Measurements from ENCODE around the gene CXCL17.
A peak's percentile ranks its signal among the peaks of the same experiment; 100 is the strongest.

The CXCL17 gene

DNA sequence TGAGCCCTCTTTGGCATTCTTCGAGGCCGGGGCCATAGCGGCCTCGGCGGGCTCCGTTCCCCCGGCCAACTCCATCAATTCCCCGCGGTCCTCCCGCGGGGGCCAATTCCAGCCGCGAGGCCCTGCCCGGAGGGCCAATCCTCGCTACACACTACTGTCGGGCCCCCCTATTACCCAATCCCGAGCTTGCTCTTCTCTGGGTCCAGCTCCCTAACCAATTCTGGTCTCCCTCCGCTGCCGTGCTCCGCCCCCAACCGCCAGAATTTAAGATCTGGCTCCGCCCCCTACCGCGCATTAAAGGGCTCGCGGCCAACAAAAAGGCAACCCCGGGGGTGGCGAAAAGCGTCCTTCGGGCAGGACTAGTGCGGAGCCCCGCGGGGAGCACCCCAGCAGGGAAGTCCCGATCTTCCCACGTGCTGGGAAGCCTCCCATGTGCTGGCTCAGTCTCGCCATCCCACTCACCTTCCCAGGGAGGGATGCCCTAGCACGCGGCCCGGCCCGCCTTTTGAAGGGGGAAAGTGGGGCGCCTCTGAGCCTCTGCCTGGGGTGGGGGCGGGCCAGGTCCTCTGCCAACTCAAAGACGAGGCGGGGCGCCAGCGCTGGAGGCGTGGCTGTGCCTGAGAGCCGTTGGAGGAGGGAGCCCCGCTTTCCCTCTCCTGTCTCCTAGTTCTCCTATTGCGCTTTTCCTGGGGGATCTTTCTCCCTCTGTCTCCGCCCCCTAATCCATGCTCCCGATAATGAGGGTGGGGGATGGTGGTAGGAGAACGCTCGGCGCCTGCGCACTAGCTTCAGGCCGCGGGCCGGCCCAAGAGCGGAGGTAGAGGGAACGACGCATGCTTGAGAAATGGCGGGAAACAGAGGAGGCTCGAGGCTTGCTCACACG lies 19.0 kb downstream of the CXCL17 start:
- DNase-seq = peak; percentile 64

DNA sequence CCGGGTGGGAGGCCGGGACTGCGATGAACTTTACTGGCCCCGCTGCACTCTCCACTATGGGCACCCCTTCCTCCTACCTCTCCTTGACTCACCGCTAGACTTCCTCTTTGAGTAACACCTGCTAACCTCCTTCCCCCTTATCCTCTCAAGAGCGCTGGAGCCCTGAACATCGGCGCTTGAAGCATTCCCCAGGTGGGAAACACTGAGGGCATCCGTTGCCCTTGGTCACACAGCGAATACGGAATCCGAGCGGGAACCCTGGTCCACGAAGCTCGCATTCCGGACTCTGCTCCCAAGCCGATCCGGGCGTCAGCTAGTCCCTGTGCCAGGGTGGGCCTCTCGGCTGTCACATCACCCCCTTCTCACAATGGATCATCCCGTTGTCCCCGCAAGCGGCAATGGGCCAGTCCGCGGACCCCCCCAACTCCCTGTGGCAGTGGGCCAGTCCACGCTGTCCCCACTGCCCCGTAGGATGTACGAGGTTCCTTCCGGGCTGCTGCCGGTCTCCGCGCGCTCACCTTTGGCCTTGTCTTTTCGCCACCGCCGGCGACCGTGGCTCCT lies 19.8 kb downstream of the CXCL17 start:
- peak; percentile 28 for DNase-seq

GRCh38 chr19:42422092-42422900 lies 20.4 kb downstream of the CXCL17 start:
- DNase-seq = no peak

DNA sequence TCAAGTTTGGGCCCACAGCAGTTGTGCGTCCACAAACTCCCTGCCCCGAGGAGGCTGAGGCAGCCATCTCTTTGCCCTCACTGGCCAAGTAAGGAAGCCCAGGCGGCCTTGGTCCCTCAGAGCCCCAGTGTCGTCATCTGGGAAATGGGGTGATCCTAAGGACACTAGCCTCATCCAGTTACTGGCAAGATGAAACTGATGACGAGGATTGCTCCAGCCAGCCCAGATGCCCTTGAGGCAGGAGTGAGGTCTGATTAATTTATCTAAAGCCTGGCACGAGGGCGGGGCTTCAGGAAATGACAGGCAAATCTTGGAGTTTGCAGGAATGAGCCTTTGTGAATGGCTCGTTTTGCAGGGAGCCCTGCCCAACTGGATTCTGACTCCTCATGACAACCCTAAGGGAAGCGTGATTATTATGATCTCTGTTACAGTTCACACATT lies 21.1 kb downstream of the CXCL17 start:
- no peak for DNase-seq

- DNase-seq = no peak
Measured at GRCh38 chr19:42421101-42421500, 21.6 kb downstream of the CXCL17 start.

DNA sequence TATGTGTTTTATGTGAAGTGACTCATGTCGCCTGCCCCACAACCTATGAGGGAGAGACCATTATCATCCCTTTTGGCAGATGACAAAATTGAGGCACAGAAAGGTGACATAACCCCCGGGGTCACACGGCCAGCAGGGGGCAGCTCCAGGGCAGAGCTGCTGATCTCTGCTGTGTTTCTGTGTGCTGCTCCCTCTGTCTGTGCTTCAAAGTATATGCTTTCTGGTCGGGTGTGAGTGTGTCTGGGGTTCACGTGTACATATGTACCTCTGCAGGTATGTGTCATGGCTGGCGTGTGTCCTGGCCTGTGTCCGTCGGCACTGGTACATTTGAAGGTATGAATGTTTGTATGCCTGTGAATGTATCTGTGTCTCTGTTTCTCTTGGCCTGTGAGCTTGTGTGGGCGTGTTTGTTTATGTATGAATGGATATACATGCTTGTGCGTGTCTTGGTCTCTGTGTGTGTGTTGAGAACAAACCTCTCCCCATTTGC lies 22.6 kb downstream of the CXCL17 start:
- DNase-seq = no peak

GRCh38 chr19:42419309-42419708 lies 23.4 kb downstream of the CXCL17 start:
- DNase-seq = no peak

DNA sequence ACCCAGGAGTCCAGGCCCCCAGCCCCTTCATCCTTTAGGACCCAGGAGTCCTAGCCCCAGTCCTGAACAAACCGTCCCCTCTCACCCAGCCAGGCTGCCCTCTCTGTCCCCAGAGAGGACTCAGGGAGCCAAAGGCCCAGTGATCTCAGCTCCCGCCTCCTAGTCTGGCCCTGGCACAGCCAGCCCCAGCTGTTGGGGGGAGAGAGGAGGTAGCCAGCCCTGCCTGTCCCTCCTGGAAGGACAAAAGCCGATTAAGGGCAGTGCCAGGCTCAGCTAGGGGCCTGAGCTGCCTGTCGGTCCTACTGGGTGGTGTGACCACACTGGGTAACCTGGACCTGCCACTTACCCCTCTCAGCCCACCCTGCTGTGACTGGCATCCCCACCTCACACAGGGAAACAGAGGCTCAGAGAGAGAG lies 30.1 kb downstream of the CXCL17 start:
- no peak for DNase-seq

- no peak for DNase-seq
Measured at GRCh38 chr19:42412227-42412626, 30.5 kb downstream of the CXCL17 start.

GRCh38 chr19:42411581-42412178 lies 31.1 kb downstream of the CXCL17 start:
- DNase-seq = no peak

GRCh38 chr19:42410371-42410770 lies 32.4 kb downstream of the CXCL17 start:
- DNase-seq = no peak

DNA sequence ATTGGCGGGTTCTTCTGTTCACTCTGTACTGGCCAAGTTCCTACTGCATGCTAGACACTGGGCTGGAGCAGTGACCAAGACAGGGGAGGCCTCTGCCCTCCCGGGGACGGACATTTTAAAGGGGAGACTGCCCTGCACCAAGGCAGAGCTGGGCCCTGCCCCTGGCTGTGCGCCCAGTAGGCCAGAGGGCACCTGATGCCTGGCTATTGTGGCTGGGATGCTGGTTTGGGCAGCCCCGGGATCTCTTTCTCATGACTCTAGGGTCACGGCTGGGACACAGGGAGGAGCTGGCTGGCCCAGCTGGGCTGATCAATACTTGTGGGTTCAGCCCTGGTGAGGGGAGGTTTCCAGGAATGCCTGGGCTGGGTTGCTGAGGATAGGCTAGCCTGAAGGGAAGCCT lies 33.3 kb downstream of the CXCL17 start:
- no peak for DNase-seq

DNA sequence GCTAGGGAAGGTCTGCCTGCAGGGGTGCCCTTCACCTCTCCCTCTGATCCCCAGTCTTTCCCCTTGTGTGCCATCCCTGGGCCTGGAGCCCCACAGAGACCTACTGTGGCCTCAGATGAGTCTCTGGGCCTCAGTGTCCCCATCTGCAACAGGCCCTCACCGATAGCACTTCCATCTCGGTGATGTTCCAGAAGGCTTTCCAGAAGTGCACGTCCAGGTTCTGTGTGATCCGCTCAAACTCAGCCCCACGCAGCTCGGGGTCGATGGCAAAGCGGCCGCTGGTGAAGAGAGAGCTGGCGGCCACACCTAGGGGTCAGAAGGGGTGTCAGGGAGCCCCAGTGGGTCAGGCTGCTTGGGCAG lies 35.0 kb downstream of the CXCL17 start:
- DNase-seq = no peak

DNA sequence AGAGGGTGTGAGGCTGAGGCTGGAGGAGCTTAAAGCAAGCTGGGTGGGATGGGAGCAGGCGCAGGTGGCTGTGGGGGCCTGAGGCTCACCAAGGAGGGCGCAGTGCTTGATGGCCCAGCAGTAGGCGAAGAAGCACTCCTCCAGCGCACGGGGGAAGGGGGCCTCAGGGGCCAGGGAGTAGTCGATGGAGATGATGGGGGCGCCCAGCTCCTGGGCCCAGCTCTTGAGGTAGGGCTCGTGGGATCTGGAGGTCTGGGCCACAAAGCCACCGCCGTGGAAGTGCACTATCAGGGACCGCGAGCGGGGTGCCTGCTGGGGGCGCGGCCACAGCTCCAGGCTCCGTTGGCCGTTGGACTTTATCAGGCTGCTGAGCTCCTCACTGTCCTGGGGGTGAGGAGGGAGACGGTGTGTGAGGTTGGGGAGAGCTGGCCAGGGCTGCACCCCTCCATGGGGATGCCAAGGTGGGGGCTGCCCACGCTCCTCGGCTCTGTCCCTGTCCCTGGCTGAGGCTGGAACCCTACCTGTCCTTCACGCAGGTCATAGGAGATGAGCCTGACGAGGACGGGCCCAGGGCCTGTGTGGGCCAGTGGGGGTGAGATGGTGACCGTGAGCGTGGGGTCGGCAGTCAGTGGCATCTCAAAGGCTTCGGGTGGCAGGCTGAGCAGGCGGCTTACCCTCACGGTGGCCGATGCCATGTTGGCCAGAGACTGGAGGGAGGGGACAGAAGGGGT lies 35.5 kb downstream of the CXCL17 start:
- DNase-seq = no peak

DNA sequence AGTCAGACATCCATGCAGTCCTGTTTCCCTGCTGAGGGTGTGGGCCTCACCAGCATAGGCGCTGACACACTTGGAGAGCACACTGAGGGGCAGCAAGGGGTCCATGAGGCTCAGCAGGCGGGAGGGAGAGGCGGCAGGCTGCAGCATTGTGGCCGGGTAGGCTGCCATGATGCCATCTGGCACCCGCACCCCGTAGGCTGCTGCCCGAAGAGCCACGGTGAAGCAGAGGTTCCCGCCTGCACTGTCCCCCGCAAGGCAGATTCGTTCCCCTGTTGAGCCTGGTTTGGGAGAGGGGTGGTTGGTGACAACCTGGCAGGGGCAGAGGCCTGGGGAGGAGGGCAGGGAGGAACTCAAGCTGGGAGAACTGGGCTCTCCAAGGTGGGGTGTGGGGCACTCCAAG lies 36.6 kb downstream of the CXCL17 start:
- no peak for DNase-seq

GRCh38 chr19:42403586-42403985 lies 39.2 kb downstream of the CXCL17 start:
- DNase-seq = no peak

DNA sequence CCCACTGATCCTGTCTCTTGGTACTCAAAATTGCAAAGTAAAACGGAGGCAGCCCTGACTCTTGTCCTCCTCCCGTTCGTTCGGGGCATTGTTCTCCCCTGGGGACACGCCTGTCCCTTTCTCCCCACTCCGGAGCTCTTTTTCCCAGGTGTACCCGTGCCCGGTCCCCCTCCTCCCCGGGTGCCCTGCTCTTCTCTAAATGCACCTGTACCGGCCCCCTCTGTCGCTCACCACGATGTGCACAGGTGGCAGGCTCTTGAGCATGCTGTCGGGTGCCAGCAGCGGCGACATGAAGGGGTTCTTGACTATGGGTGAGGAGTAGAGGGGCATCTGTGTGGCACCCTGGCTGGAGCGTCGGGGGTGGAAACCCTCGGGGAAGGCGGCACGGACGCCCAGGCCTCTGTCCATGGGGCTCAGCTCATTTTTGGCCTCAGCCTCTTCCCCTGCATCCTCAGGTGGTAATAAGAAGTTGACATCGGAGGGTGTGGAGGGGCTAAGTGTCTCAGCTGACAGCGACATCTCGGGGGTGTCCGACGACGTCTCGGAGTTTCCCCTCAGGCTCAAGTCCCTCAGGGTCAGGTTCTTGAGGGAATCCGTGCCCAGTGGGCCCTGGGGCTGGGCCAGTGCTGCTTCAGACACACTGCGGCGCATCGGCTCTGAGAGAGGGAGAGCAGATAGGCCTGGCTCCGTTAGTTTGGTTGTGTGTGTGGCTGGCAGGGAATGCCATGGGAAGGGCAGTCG lies 40.2 kb downstream of the CXCL17 start:
- no peak for DNase-seq

DNA sequence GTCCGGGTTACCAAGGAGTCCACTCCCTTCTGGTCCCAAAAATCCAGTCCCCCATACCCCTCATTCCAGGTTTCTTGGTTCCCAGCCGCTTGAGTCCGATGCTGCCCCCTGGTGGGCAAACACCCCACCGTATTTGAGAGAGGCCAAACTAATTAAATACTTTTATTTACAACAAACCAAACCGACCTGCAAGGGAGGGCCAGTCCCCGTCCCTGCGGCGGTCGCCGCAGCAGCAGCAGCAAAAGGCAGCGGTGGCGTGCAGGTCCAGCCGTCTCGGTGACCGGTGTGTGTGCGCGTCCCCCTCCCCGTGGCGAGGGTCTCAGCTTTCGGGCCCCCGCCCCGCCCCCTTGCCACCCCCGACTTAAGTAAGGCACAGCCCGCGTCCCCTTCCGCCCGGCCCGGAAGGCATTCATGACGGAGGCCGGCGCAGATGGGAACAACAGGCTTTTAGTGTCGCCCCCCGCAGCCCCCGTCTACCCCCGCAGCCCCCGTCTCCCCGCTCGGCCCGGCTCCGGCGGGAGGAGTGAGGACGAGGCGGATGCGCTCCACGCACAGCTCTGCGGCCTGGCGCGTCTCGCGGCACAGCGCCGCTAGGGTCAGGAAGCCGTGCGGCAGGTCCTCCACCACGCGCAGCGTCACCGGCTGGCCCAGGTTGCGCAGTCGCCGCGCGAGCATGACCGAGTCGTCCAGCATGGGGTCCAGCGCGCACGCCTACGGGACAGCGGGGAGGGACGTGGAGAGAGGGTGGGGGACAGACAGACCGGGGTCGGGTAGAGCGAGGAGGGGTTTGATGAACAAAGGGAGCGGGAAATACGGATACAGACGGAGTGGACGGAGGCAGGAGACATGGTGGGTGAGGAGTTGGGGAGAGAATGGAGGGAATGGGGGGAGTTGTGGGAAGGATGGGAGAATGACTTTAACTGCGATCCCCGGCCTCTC lies 41.1 kb downstream of the CXCL17 start:
- no peak for DNase-seq

GRCh38 chr19:42400404-42400803 lies 42.3 kb downstream of the CXCL17 start:
- DNase-seq = no peak

Measured in NCI-H187 treated with DMSO at 0.1 percent for 48 hours (cell line).